ENCODE measurements around the gene SALL3. TPM values are rescaled to one million over a fixed set of nuclear protein-coding genes. Genes with fewer than 3 reads are reported as not detected.

The SALL3 gene
- total and polyA plus RNA-seq, 2 donors (not counting 3 experiments of a cell fraction or from before 2014, with no cell fraction given): not detected

- no peak for FAIRE-seq
- Histone ChIP-seq H3K9me1 (replicated peaks; ENCODE audit: control insufficient read depth, extremely low read depth, insufficient read depth, low read length) (no peaks in the 10 kb centered on the region), H3K79me2 (ENCODE audit: control insufficient read depth, insufficient read depth, low read length) (no peaks in the 10 kb centered on the region), H3K36me3 (ENCODE audit: control insufficient read depth in 2 of 2, extremely low read depth in 1 of 2, insufficient read depth in 2 of 2, low read length in 2 of 2) (no peaks in the 10 kb centered on the region), H3K27ac (ENCODE audit: insufficient read depth, low read depth, low read length) (no peak overlapping the region), H3K9me3 (replicated peaks; ENCODE audit: control insufficient read depth, insufficient read depth, low read length) (no peaks in the 10 kb centered on the region), H4K20me1 (replicated peaks; ENCODE audit: control insufficient read depth, extremely low read depth, insufficient read depth, low read length) (no peaks in the 10 kb centered on the region), H3K27me3 (ENCODE audit: control insufficient read depth in 2 of 2, insufficient read depth in 2 of 2, low read length in 2 of 2) (no peaks in the 10 kb centered on the region), H3K4me2 (ENCODE audit: insufficient read depth, low read length) (no peak overlapping the region), H2AFZ (ENCODE audit: low read depth, low read length) (no peak overlapping the region), H3K4me3 (replicated peaks in 1 of 3; ENCODE audit: insufficient read depth in 1 of 3, low read depth in 1 of 3, low read length in 3 of 3) (no peak overlapping the region), H3K9ac (replicated peaks; ENCODE audit: extremely low read depth, insufficient read depth, low read length) (no peak overlapping the region), H3K4me1 (ENCODE audit: control insufficient read depth, extremely low read depth, insufficient read depth, low read length) (no peaks in the 10 kb centered on the region)
- no peak for DNase-seq (ENCODE audit: low read depth, low spot score)
- CTCF ChIA-PET: no interaction called here
- intact Hi-C loops (cut with micrococcal nuclease) (no loop called here), dilution Hi-C loops (cut with MboI; ENCODE audit: extremely low pct_ligation_motif_present, low sequenced_read_pairs) (no loop called here)
- TF ChIP-seq, protein P1, sequence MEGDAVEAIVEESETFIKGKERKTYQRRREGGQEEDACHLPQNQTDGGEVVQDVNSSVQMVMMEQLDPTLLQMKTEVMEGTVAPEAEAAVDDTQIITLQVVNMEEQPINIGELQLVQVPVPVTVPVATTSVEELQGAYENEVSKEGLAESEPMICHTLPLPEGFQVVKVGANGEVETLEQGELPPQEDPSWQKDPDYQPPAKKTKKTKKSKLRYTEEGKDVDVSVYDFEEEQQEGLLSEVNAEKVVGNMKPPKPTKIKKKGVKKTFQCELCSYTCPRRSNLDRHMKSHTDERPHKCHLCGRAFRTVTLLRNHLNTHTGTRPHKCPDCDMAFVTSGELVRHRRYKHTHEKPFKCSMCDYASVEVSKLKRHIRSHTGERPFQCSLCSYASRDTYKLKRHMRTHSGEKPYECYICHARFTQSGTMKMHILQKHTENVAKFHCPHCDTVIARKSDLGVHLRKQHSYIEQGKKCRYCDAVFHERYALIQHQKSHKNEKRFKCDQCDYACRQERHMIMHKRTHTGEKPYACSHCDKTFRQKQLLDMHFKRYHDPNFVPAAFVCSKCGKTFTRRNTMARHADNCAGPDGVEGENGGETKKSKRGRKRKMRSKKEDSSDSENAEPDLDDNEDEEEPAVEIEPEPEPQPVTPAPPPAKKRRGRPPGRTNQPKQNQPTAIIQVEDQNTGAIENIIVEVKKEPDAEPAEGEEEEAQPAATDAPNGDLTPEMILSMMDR (IDR thresholded peaks at IDR 0.05; ENCODE audit: extremely low read depth in 1 of 2, insufficient read depth in 1 of 2, low read depth in 1 of 2, low read length in 2 of 2): no peak
- TF ChIP-seq POLR2A (IDR thresholded peaks at IDR 0.05; ENCODE audit: low read depth, low read length) (no peak), MYC (IDR thresholded peaks at IDR 0.05; ENCODE audit: low read depth, low read length) (no peak), FOS (IDR thresholded peaks at IDR 0.05; ENCODE audit: borderline replicate concordance, insufficient read depth, low read length) (no peak), MAX (IDR thresholded peaks at IDR 0.05; ENCODE audit: insufficient read depth, insufficient read length) (no peak), JUN (IDR thresholded peaks at IDR 0.05; ENCODE audit: borderline replicate concordance, insufficient read depth, insufficient read length, low read depth) (no peak), EZH2 (IDR thresholded peaks at IDR 0.05; ENCODE audit: borderline replicate concordance, low read depth, low read length, severe bottlenecking) (no peak), POLR2AphosphoS5 (IDR thresholded peaks at IDR 0.05; ENCODE audit: insufficient read depth, low read depth, low read length) (no peak), GATA2 (IDR thresholded peaks at IDR 0.05; ENCODE audit: insufficient read depth, insufficient read length, low read depth, low read length) (no peak)
- BruUV-seq (replicated peaks): no TSS peak
- POLR2A ChIA-PET: no interaction called here
These were observed 34.3 kb downstream of the SALL3 start for GRCh38 chr18:79013869-79014268.

Measured in endothelial cell of umbilical vein (primary cell).